Heart left ventricle (tissue), 16 donors: ENCODE data around the gene FBXO9. TPM values are rescaled to one million over a fixed set of nuclear protein-coding genes. Genes with fewer than 3 reads are reported as not detected.

ENCODE experiments used
- ATAC-seq, 4 donors: fragments of 200-7000 bp; cut with Tn5 transposase; one replicate each; pipeline ENCODE4 v1.9.1; 2020 to 2022; ENCODE audit warnings: moderate library complexity in 4 of 4, mild to moderate bottlenecking in 3 of 4, moderate number of reproducible peaks in 1 of 4
- DNase-seq, 5 donors: peaks; one replicate each; pipeline ENCODE4 v3.0.0-alpha.2; 2020
- H3K27ac ChIP-seq, 12 donors: fragments of 200-600 bp; sonication (generic) in 4 of 12; one replicate each; pipeline versions ENCODE4 v1.5.0 to v1.8.0; 2016 to 2022; ENCODE audit warnings: mild to moderate bottlenecking in 2 of 12
- H3K27me3 ChIP-seq, 9 donors: fragments of 200-600 bp; sonication (generic) in 2 of 9; one replicate each; pipeline versions ENCODE4 v1.5.1 to v1.8.0; 2016 to 2022; ENCODE audit warnings: mild to moderate bottlenecking in 3 of 9
- H3K36me3 ChIP-seq, 9 donors: fragments of 200-600 bp; sonication (generic) in 2 of 9; one replicate each; pipeline versions ENCODE4 v1.5.0 to v1.8.0; 2018 to 2022; ENCODE audit warnings: mild to moderate bottlenecking in 2 of 9
- H3K4me1 ChIP-seq, 12 donors: fragments of 200-600 bp; sonication (generic) in 4 of 12; one replicate each; pipeline versions ENCODE4 v1.5.0 to v1.8.0; 2016 to 2022; ENCODE audit warnings: mild to moderate bottlenecking in 3 of 12
- H3K4me3 ChIP-seq, 12 donors: fragments of 200-600 bp; sonication (generic) in 4 of 12; one replicate each; pipeline versions ENCODE4 v1.5.0 to v1.8.0; 2017 to 2022; ENCODE audit warnings: mild to moderate bottlenecking in 9 of 12, moderate library complexity in 4 of 12
- H3K9me3 ChIP-seq, 12 donors: fragments of 200-600 bp; sonication (generic) in 4 of 12; one replicate each; pipeline versions ENCODE4 v1.5.0 to v1.8.0; 2016 to 2022; ENCODE audit warnings: mild to moderate bottlenecking in 1 of 12
- POLR2A ChIP-seq, 2 donors: fragments of 450-650 bp; IDR thresholded peaks; one replicate each; pipeline ENCODE4 v1.6.1; 2017; ENCODE audit warnings: antibody characterized with exemption in 2 of 2, mild to moderate bottlenecking in 2 of 2, moderate library complexity in 2 of 2
- WGBS, 4 donors: extraction: QIAGEN DNeasy Blood & Tissue Kit in 2 of 4; methylation state at CpG; one replicate each; pipeline versions ENCODE4 v1.1.5 to v1.1.7; 2013 to 2018; 5-methylcytosine and 5-hydroxymethylcytosine counted together
- intact Hi-C, 10 donors: fragments of 100-400 bp; cut with DNase I; formaldehyde crosslinking; loops; one replicate each; pipeline versions ENCODE4 v1.11.1 to v1.14.2; 2022
- long read RNA-seq, 3 donors: library from polyadenylated mRNA; unstranded; transcript quantifications; one replicate each; pipeline ENCODE4 v2.0.0, GENCODE V29; 2020 to 2021
- polyA plus RNA-seq, 2 donors: library from polyadenylated mRNA; stranded (reverse); fragments of 200-250 nt; gene quantifications; one replicate each; pipeline ENCODE4 v1.2.3, GENCODE V29; 2013
- total RNA-seq, 9 donors: library from RNA; depleted of rRNA in 2 of 9; stranded (reverse); fragments of >200 nt in 2 of 9; fragmentation: NEBNext Ultra II Directional in 3 of 9; extraction: Animal tissue kit (Norgen Biotek cat#: 25700) in 3 of 9; gene quantifications; one replicate each; pipeline versions ENCODE4 v1.1.0 to v1.2.4, GENCODE V29; 2016 to 2023
- TF ChIP-seq, protein P1 (sequence below), 12 donors: fragments of 200-600 bp; sonication (generic) in 4 of 12; IDR thresholded peaks; one replicate each; pipeline versions ENCODE4 v1.5.0 to v1.8.0; 2018 to 2022; ENCODE audit warnings: antibody characterized with exemption in 12 of 12, mild to moderate bottlenecking in 5 of 12
- donor health status: ischemic (EF 13 %, LVEDD 7.1; RV severe dilation, severe dysfunction).
- donor health status: healthy with polysubstance abuse.
- donor health status: DM: no; HTN: yes; CAD: no.
- donor health status: DM: no; HTN: no; CAD: no.
- donor health status: ischemic (EF 25% LVEDD 6.9; RV normal size, moderate dysfunction).
- donor health status: ischemic (EF 25% LVEDD 5.7; RV mildly dilated, moderate dysfunction).
- donor health status: healthy.
- donor health status: DM: yes; HTN: yes; CAD: no.
- donor health status: ischemic (EF 35%, LVEDD 5.7; RV mildly dilated, moderate dysfunction).
- donor health status: nonischemic (EF 11% LVEDD 7.7; RV severe dilation, severe dysfunction).
- donor health status: DM: yes; HTN: yes; CAD: no.
- donor health status: PGD.
- donor health status: ischemic (EF 29% LVEDD 5.4; RV normal size, mild dysfunction).
- donor health status: nonischemic (EF 23%, LVEDD 6.1; RV moderate dilation, normal function).

Gene FBXO9
- total RNA-seq = 10 to 100 TPM; 15.4 to 98.9 (median 70.4) TPM
- polyA plus RNA-seq = 10 to 100 TPM in 1 of 2 donors, 1 to 10 TPM in 1; 9.0 to 45.4 TPM
- long read RNA-seq, donor 1, transcript FBXO9-202 (13 exons, 3,418 nt) = major isoform, 87 of 112 reads
- long read RNA-seq, donor 1, partial matches to known transcripts = 7 of 112 reads
- long read RNA-seq, donor 1, other reads (novel, unspliced or antisense) = 17 of 112 reads
- long read RNA-seq, donor 2, transcript FBXO9-202 (13 exons, 3,418 nt) = major isoform, 5 of 56 reads
- long read RNA-seq, donor 2, partial matches to known transcripts = 49 of 56 reads
- long read RNA-seq, donor 2, other reads (novel, unspliced or antisense) = 2 of 56 reads
- long read RNA-seq, donor 3, transcript FBXO9-202 (13 exons, 3,418 nt) = major isoform, 70 of 90 reads
- long read RNA-seq, donor 3, partial matches to known transcripts = 12 of 90 reads
- long read RNA-seq, donor 3, other reads (novel, unspliced or antisense) = 8 of 90 reads

- ATAC-seq (peak; percentile 62 to 82 (median 77)), DNase-seq (peak; percentile 74 to 91 (median 83))
- TF ChIP-seq, protein P1, sequence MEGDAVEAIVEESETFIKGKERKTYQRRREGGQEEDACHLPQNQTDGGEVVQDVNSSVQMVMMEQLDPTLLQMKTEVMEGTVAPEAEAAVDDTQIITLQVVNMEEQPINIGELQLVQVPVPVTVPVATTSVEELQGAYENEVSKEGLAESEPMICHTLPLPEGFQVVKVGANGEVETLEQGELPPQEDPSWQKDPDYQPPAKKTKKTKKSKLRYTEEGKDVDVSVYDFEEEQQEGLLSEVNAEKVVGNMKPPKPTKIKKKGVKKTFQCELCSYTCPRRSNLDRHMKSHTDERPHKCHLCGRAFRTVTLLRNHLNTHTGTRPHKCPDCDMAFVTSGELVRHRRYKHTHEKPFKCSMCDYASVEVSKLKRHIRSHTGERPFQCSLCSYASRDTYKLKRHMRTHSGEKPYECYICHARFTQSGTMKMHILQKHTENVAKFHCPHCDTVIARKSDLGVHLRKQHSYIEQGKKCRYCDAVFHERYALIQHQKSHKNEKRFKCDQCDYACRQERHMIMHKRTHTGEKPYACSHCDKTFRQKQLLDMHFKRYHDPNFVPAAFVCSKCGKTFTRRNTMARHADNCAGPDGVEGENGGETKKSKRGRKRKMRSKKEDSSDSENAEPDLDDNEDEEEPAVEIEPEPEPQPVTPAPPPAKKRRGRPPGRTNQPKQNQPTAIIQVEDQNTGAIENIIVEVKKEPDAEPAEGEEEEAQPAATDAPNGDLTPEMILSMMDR (IDR thresholded peaks at IDR 0.05) = no peak
- peak in 1 of 2 donors; percentile 62 for TF ChIP-seq POLR2A (IDR thresholded peaks at IDR 0.05)
- intact Hi-C loops = loop anchor here in 2 of 10 donors (2.0 to 5.0 kb wide), 2 partner anchors 71 to 488 kb away; partner anchors contain the start of genes GSTA4 (in 1 of the 2) and TRAM2 (in 1 of the 2)
- Histone ChIP-seq H3K36me3 (peaks cover 0 to 13% (median 0%) of the 10 kb centered on the region in 9 donors), H3K9me3 (no peaks in the 10 kb centered on the region), H3K4me3 (peak within 1 kb of the TSS; percentile 66 to 96 (median 87)), H3K27me3 (no peaks in the 10 kb centered on the region), H3K27ac (peak within 1 kb of the TSS; percentile 76 to 96 (median 92)), H3K4me1 (peaks cover 0 to 52% (median 31%) of the 10 kb centered on the region in 12 donors)
- WGBS, 4 donors = 0 to 1% (median 0%) methylated on average over 27 to 78 of the region's 78 CpGs
These were observed at the start of gene FBXO9 for GRCh38 chr6:53065266-53066076. Gene FBXO9 (plus strand): TSS chr6:53065404. CDS start chr6:53065790, 386 bp downstream.

GRCh38 chr6:53015486-53015885 lies 49.7 kb upstream of the FBXO9 start:
- Histone ChIP-seq H3K36me3 (peaks cover 0 to 100% (median 84%) of the 10 kb centered on the region in 9 donors), H3K4me3 (no peak overlapping the region), H3K27ac (no peak overlapping the region), H3K27me3 (no peaks in the 10 kb centered on the region), H3K9me3 (no peaks in the 10 kb centered on the region), H3K4me1 (no peaks in the 10 kb centered on the region)
- 96 to 100% (median 98%) methylated on average over 1 of the region's 1 CpG for WGBS, 4 donors
- TF ChIP-seq POLR2A (IDR thresholded peaks at IDR 0.05) = no peak
- TF ChIP-seq, protein P1 (IDR thresholded peaks at IDR 0.05) = no peak
- DNase-seq (no peak), ATAC-seq (no peak)
- intact Hi-C loops = no loop called here

DNA sequence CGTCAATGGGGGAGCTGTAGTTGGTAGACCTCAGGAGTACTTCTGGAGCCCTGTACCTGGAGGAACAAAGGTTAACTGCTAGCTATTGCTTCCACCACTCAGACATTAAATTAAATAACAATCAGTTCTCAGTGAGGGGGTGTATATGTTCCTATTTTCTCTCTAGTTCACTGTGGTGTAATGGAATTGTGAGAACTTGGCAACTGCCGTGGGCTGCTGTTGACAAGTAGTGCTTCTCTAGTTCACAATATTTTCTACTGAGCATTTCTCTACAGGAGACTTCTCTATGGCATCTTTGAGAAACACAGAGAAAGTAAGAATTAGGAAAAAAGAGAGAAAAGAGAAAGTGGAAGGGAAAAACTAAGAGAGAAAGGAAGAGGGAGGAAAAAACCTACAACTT lies 46.8 kb upstream of the FBXO9 start:
- intact Hi-C loops = no loop called here
- Histone ChIP-seq H3K9me3 (no peaks in the 10 kb centered on the region), H3K36me3 (peaks cover 0 to 93% (median 54%) of the 10 kb centered on the region in 9 donors), H3K4me3 (no peak overlapping the region), H3K4me1 (no peaks in the 10 kb centered on the region), H3K27ac (no peak overlapping the region), H3K27me3 (no peaks in the 10 kb centered on the region)
- ATAC-seq = no peak
- 95 to 100% (median 96%) methylated on average over 2 of the region's 2 CpGs for WGBS, 4 donors
- TF ChIP-seq, protein P1 (IDR thresholded peaks at IDR 0.05) = no peak
- TF ChIP-seq POLR2A (IDR thresholded peaks at IDR 0.05) = no peak
- DNase-seq = no peak
